Endothelial cell of umbilical vein (primary cell): Measurements from ENCODE around the gene FGFR1OP2. TPM values are rescaled to one million over a fixed set of nuclear protein-coding genes. Genes with fewer than 3 reads are reported as not detected.
A peak's percentile ranks its signal among the peaks of the same experiment; 100 is the strongest.

Source experiments
- BruUV-seq: library from RNA; stranded (reverse); fragments of 400-500 nt; replicated peaks from 2 replicates; lab custom pipeline; 2021; lab: Mats Ljungman, UMichigan
- CTCF ChIA-PET: fragments of 300-600, 350-600 bp; sonication (Branson Sonifier 250); formaldehyde crosslinking; loops from one replicate; lab custom pipeline; 2021; ENCODE audit warnings: antibody characterized with exemption, inconsistent platforms; lab: Charles Lee
- POLR2A ChIA-PET: fragments of 300-600, 350-600 bp; sonication (Branson Sonifier 250); formaldehyde crosslinking; loops from one replicate; lab custom pipeline; 2021; ENCODE audit warnings: antibody characterized with exemption, inconsistent platforms; lab: Charles Lee
- DNase-seq: peaks from one replicate; pipeline ENCODE4 v3.0.0-alpha.2; 2011; ENCODE audit warnings: low read depth, low spot score
- FAIRE-seq: peaks from 2 replicates; lab custom pipeline; 2011; peaks lifted over from hg19 to GRCh38; lab: Jason Lieb, UNC
- H2AFZ ChIP-seq: 2 replicates; pipeline ENCODE4 v1.6.0; 2012; ENCODE audit warnings: low read depth, low read length, control low read depth, inconsistent platforms
- H3K27ac ChIP-seq: 2 replicates; pipeline ENCODE4 v1.5.1; 2011; ENCODE audit warnings: low read depth, mild to moderate bottlenecking, control low read depth, low read length, moderate library complexity; ENCODE audit not compliant: insufficient read depth
- H3K27me3 ChIP-seq, 2 experiments: 2 replicates each; pipeline versions ENCODE4 v1.6.0 to v1.6.1; 2011; ENCODE audit warnings: low read length in 2 of 2, mixed read lengths in 1 of 2; ENCODE audit not compliant: control insufficient read depth in 2 of 2, insufficient read depth in 2 of 2
- H3K36me3 ChIP-seq, 2 experiments: 2 replicates in 1 of 2; 3 replicates in 1 of 2; pipeline ENCODE4 v1.5.1; 2011; ENCODE audit warnings: low read length in 2 of 2, mild to moderate bottlenecking in 1 of 2, moderate library complexity in 1 of 2; ENCODE audit not compliant: control insufficient read depth in 2 of 2, insufficient read depth in 2 of 2; ENCODE audit errors: extremely low read depth in 1 of 2
- H3K4me1 ChIP-seq: 3 replicates; pipeline ENCODE4 v1.5.1; 2011; ENCODE audit warnings: mild to moderate bottlenecking, low read length; ENCODE audit not compliant: control insufficient read depth, insufficient read depth; ENCODE audit errors: extremely low read depth
- H3K4me2 ChIP-seq: 2 replicates; pipeline ENCODE4 v1.6.1; 2011; ENCODE audit warnings: low read length, control low read depth, mixed read lengths; ENCODE audit not compliant: insufficient read depth
- H3K4me3 ChIP-seq, 3 experiments: fragments of 200-600 bp in 1 of 3; sonication (generic), shearing (Covaris generic) in 1 of 3; replicated peaks in 1 of 3; 2 replicates each; pipeline ENCODE4 v1.5.1; 2011 to 2016; ENCODE audit warnings: control low read depth in 3 of 3, low read length in 3 of 3, mild to moderate bottlenecking in 2 of 3, inconsistent platforms in 1 of 3, low read depth in 1 of 3, moderate library complexity in 1 of 3; ENCODE audit not compliant: insufficient read depth in 1 of 3
- H3K79me2 ChIP-seq: 2 replicates; pipeline ENCODE4 v1.6.0; 2012; ENCODE audit warnings: low read length, inconsistent platforms; ENCODE audit not compliant: control insufficient read depth, insufficient read depth
- H3K9ac ChIP-seq: replicated peaks from 2 replicates; pipeline ENCODE3; 2011; ENCODE audit warnings: low read length, control low read depth; ENCODE audit not compliant: insufficient read depth; ENCODE audit errors: extremely low read depth
- H3K9me1 ChIP-seq: replicated peaks from 3 replicates; pipeline ENCODE4 v1.6.0; 2011; ENCODE audit warnings: mild to moderate bottlenecking, low read length; ENCODE audit not compliant: control insufficient read depth, insufficient read depth; ENCODE audit errors: extremely low read depth
- H3K9me3 ChIP-seq: replicated peaks from 2 replicates; pipeline ENCODE4 v1.5.1; 2012; ENCODE audit warnings: low read length, inconsistent platforms; ENCODE audit not compliant: control insufficient read depth, insufficient read depth
- H4K20me1 ChIP-seq: replicated peaks from 2 replicates; pipeline ENCODE3; 2011; ENCODE audit warnings: mild to moderate bottlenecking, low read length; ENCODE audit not compliant: control insufficient read depth, insufficient read depth; ENCODE audit errors: extremely low read depth
- EZH2 ChIP-seq: IDR thresholded peaks from 2 replicates; pipeline ENCODE4 v1.6.1; 2012; ENCODE audit warnings: borderline replicate concordance, low read depth, mild to moderate bottlenecking, moderate library complexity, low read length, inconsistent platforms; ENCODE audit not compliant: severe bottlenecking
- POLR2A ChIP-seq: IDR thresholded peaks from 2 replicates; pipeline ENCODE4 v1.6.1; 2012; ENCODE audit warnings: low read depth, mild to moderate bottlenecking, control low read depth, low read length
- dilution Hi-C: fragments of 300-500 bp; cut with MboI; formaldehyde crosslinking; loops from one replicate; pipeline ENCODE4 v1.15.0; 2019; ENCODE audit warnings: low sequenced_read_pairs; ENCODE audit not compliant: extremely low pct_ligation_motif_present
- intact Hi-C: fragments of 100-400 bp; cut with micrococcal nuclease; formaldehyde crosslinking; loops from one replicate; pipeline ENCODE4 v1.10.0; 2022
- polyA plus RNA-seq, 4 experiments: library from polyadenylated mRNA; depleted of rRNA in 3 of 4; stranded (reverse) in 3 of 4; unstranded in 1 of 4; fragments of >200 nt; gene quantifications; 2 replicates each; pipeline versions ENCODE4 v1.2.1 to v1.2.3, GENCODE V29; 2011 to 2012; ENCODE audit warnings: missing spikeins in 1 of 4
- total RNA-seq: library from RNA; stranded (reverse); gene quantifications from 2 replicates; pipeline ENCODE4 v1.2.3, GENCODE V29; 2021
- TF ChIP-seq, protein P1 (sequence below): IDR thresholded peaks from 2 replicates; pipeline ENCODE4 v1.6.1; 2011; ENCODE audit not compliant: insufficient read depth, insufficient read length
- TF ChIP-seq, protein P2 (sequence below), 2 donors: IDR thresholded peaks; 1 replicate in 1 of 2; 2 replicates in 1 of 2; pipeline ENCODE4 v1.5.1; 2011; ENCODE audit warnings: low read length in 2 of 2, mild to moderate bottlenecking in 2 of 2, moderate library complexity in 2 of 2, control low read depth in 1 of 2, inconsistent platforms in 1 of 2, low read depth in 1 of 2; ENCODE audit not compliant: insufficient read depth in 1 of 2; ENCODE audit errors: extremely low read depth in 1 of 2

The FGFR1OP2 gene
- total and polyA plus RNA-seq, 2 donors (not counting 3 experiments of a cell fraction or from before 2014, with no cell fraction given), result 22.7 to 49.3 TPM

GRCh38 chr12:27009881-27010301 lies 71.6 kb downstream of the FGFR1OP2 start:
- DNase-seq (peak; percentile 8), FAIRE-seq (no peak)
- Histone ChIP-seq H3K27ac (no peak overlapping the region), H3K9ac (no peak overlapping the region), H3K4me3 (no peak overlapping the region), H3K9me3 (no peaks in the 10 kb centered on the region), H2AFZ (no peak overlapping the region), H3K79me2 (peaks cover 23% of the 10 kb centered on the region), H3K4me2 (no peak overlapping the region), H3K4me1 (peaks cover 15% of the 10 kb centered on the region), H3K27me3 (no peaks in the 10 kb centered on the region), H3K36me3 (peaks cover 0 to 3% of the 10 kb centered on the region in 2 experiments), H3K9me1 (no peaks in the 10 kb centered on the region), H4K20me1 (peaks cover 3% of the 10 kb centered on the region)
- ChIA-PET POLR2A (no interaction called here), CTCF (interaction anchor here (1.6 to 3.6 kb wide), 2 partner anchors 13 to 297 kb away, joined by 5 to 14 read pairs; no protein-coding TSS in a partner anchor)
- BruUV-seq, result no TSS peak
- intact Hi-C loops, result loop anchor here (10.0 kb wide), 2 partner anchors 305 to 375 kb away; no protein-coding TSS in a partner anchor
- TF ChIP-seq POLR2A (no peak), EZH2 (no peak)
- TF ChIP-seq, protein P1, sequence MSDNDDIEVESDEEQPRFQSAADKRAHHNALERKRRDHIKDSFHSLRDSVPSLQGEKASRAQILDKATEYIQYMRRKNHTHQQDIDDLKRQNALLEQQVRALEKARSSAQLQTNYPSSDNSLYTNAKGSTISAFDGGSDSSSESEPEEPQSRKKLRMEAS, result no peak
- TF ChIP-seq, protein P2, sequence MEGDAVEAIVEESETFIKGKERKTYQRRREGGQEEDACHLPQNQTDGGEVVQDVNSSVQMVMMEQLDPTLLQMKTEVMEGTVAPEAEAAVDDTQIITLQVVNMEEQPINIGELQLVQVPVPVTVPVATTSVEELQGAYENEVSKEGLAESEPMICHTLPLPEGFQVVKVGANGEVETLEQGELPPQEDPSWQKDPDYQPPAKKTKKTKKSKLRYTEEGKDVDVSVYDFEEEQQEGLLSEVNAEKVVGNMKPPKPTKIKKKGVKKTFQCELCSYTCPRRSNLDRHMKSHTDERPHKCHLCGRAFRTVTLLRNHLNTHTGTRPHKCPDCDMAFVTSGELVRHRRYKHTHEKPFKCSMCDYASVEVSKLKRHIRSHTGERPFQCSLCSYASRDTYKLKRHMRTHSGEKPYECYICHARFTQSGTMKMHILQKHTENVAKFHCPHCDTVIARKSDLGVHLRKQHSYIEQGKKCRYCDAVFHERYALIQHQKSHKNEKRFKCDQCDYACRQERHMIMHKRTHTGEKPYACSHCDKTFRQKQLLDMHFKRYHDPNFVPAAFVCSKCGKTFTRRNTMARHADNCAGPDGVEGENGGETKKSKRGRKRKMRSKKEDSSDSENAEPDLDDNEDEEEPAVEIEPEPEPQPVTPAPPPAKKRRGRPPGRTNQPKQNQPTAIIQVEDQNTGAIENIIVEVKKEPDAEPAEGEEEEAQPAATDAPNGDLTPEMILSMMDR (IDR thresholded peaks at IDR 0.05; ENCODE audit: extremely low read depth in 1 of 2, insufficient read depth in 1 of 2, low read depth in 1 of 2, low read length in 2 of 2), result no peak
- dilution Hi-C loops, result no loop called here
